ENCODE measurements around the gene ASB4. TPM values are rescaled to one million over a fixed set of nuclear protein-coding genes. Genes with fewer than 3 reads are reported as not detected.

Gene ASB4
- total and polyA plus RNA-seq, 10 donors, result 0.03 TPM; not detected in 9

DNA sequence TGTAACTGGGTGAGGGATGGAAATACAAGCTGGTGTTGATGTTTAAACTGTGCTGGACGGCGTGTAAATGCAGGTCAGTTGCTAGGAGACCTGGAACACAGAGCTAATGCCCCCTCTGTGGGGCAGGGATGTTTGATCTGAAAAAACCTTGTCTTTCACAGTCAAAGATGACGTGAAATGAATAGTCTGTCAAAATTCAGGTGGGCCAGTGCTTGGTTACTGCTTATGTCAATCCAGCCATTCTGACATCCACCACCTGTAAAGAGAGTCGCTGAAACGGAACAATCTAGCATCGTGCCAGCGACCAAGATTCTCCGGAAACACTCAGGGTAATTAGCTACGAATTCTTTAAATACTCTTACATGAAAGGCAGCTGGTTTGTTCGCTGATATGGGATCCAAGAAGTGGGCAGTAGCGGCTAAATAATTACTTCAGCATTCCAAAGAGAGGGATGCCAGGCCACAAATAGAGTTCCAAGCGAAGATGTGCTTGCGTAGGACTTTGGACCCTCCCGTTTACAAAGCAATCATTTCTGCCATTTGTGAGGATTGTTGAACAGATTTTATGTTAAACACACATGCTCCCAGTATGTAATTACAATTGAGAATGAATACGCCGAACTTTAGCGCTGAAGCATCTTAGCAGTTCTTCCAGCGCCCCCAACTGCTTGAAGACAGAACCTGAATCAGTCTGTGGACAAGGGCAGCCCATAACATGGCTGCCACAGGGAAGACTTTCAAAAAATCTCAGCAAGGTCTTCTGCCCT, 7.3 kb upstream of the ASB4 start:
- Histone ChIP-seq H3K4me3 (no peak overlapping the region), H3K4me1 (peaks cover 0 to 10% (median 0%) of the 10 kb centered on the region in 6 donors), H3K9me3 (no peaks in the 10 kb centered on the region), H3K27ac (no peak overlapping the region), H3K36me3 (no peaks in the 10 kb centered on the region), H3K27me3 (replicated peaks in 1 of 7) (no peaks in the 10 kb centered on the region)
- WGBS, 5 donors, result 70 to 83% (median 76%) methylated on average over 18 of the region's 18 CpGs
- no peak for TF ChIP-seq POLR2AphosphoS5 (IDR thresholded peaks at IDR 0.05)
- TF ChIP-seq, protein P1, sequence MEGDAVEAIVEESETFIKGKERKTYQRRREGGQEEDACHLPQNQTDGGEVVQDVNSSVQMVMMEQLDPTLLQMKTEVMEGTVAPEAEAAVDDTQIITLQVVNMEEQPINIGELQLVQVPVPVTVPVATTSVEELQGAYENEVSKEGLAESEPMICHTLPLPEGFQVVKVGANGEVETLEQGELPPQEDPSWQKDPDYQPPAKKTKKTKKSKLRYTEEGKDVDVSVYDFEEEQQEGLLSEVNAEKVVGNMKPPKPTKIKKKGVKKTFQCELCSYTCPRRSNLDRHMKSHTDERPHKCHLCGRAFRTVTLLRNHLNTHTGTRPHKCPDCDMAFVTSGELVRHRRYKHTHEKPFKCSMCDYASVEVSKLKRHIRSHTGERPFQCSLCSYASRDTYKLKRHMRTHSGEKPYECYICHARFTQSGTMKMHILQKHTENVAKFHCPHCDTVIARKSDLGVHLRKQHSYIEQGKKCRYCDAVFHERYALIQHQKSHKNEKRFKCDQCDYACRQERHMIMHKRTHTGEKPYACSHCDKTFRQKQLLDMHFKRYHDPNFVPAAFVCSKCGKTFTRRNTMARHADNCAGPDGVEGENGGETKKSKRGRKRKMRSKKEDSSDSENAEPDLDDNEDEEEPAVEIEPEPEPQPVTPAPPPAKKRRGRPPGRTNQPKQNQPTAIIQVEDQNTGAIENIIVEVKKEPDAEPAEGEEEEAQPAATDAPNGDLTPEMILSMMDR (IDR thresholded peaks at IDR 0.05 in 8 of 11, conservative IDR thresholded peaks at IDR 0.05 in 3 of 11), result peak in 1 of 11 experiments; percentile 20
- TF ChIP-seq POLR2A (IDR thresholded peaks at IDR 0.05), result no peak
- DNase-seq, result no peak
- intact Hi-C loops (cut with DNase I; ENCODE audit: low total_unique reads), result loop anchor here (5.0 kb wide), 1 partner anchor 1026 kb away; no protein-coding TSS in a partner anchor

DNA sequence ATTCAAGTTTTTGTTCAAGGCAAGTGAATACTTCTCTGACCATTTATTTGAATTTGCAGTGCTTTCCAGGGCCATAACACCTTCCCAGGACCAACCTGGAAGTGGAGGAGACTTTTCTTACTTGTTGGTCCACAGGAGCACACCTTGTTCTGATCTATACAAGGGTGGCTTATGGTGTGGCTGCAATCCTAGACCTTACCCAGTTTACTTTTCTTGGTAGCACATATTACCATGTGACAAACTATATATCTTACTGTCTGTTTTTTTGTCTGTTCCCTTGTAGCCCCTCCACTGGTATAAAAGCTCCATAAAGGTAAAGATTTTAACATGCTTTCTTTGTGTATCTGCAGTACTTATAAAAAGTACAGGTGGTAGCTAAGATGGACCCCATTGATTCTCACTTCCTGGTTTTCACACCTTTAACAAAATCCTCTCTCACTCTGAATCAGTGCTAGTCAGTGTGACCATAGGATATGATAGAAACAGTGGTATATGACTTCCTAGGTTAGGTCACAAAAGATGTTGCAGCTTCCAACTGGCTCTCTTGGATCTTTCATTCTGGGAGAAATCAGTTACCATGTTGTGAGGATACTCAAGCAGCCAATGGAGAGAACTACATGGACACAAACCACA, 5.6 kb upstream of the ASB4 start:
- TF ChIP-seq POLR2AphosphoS5 (IDR thresholded peaks at IDR 0.05), result no peak
- TF ChIP-seq, protein P1 (IDR thresholded peaks at IDR 0.05 in 8 of 11, conservative IDR thresholded peaks at IDR 0.05 in 3 of 11), result no peak
- TF ChIP-seq POLR2A (IDR thresholded peaks at IDR 0.05), result no peak
- H3K4me1 ChIP-seq, result peaks cover 0 to 10% (median 0%) of the 10 kb centered on the region in 6 donors
- no peak overlapping the region for H3K27ac ChIP-seq
- H3K9me3 ChIP-seq, result no peaks in the 10 kb centered on the region
- no peaks in the 10 kb centered on the region for H3K36me3 ChIP-seq
- no peak overlapping the region for H3K4me3 ChIP-seq
- intact Hi-C loops (cut with DNase I; ENCODE audit: low total_unique reads), result loop anchor here (5.0 kb wide), 1 partner anchor 1028 kb away; no protein-coding TSS in a partner anchor
- no peak for DNase-seq
- no peaks in the 10 kb centered on the region for H3K27me3 ChIP-seq (replicated peaks in 1 of 7)

DNA sequence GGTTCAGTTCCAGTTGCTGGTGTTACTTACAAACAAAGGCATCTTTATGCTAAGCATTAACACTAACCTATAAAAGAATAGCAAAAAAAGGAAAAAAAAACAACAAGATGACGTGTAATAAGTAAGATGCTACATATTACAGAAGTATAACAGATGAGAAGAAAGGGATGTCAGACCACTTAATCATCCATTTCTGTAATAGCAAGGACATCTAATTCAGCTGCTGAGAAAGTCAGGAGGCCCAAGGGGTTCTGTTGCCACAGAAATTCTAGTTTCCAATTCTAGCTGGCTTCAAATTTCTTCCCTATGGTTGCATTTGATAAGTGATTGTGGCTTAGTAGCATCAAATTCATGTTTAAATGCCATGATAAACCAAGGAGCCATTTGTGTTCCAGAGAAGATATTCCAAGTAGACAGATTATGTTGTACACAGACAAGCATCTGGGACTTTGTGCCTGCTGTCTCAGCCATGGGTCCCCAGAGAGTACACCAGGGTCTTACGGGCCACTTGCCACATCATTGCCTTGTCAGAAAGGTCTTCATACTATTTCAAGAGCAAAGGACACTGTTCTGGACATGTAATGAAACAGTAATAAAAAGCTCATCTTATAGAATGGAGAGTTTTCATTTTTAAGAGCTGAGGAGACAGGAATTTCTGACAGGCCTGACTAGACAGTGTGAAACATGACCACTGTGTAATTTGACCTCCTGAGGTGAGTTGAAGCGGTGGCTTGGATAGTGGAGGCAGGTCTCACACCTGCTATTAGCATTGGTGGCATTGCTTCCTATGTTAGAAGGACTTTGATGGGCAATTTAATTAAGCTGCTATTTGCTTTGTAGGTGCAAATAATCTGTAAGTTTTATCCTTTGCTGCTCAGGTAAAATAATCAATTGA, 4.2 kb upstream of the ASB4 start:
- Histone ChIP-seq H3K36me3 (no peaks in the 10 kb centered on the region), H3K9me3 (no peaks in the 10 kb centered on the region), H3K27ac (no peak overlapping the region), H3K4me3 (no peak overlapping the region), H3K27me3 (replicated peaks in 1 of 7) (no peaks in the 10 kb centered on the region), H3K4me1 (peaks cover 0 to 10% (median 0%) of the 10 kb centered on the region in 6 donors)
- intact Hi-C loops (cut with DNase I; ENCODE audit: low total_unique reads), result no loop called here
- no peak for DNase-seq
- TF ChIP-seq, protein P1 (IDR thresholded peaks at IDR 0.05 in 8 of 11, conservative IDR thresholded peaks at IDR 0.05 in 3 of 11), result no peak
- no peak for TF ChIP-seq POLR2A (IDR thresholded peaks at IDR 0.05)
- 91 to 94% (median 92%) methylated on average over 3 of the region's 3 CpGs for WGBS, 5 donors

Data from spleen (tissue), 11 donors.